Anterior cingulate cortex (tissue), 58 donors: ENCODE data around the gene MATN4.
A peak's percentile ranks its signal among the peaks of the same experiment; 100 is the strongest.

Source experiments
- DNase-seq, 58 donors: peaks; one replicate each; lab custom pipeline; 2025; lab: John Stamatoyannopoulos, UW

MATN4 gene

GRCh38 chr20:45294659-45295058 lies 13.4 kb downstream of the MATN4 start:
- DNase-seq, result no peak

DNA sequence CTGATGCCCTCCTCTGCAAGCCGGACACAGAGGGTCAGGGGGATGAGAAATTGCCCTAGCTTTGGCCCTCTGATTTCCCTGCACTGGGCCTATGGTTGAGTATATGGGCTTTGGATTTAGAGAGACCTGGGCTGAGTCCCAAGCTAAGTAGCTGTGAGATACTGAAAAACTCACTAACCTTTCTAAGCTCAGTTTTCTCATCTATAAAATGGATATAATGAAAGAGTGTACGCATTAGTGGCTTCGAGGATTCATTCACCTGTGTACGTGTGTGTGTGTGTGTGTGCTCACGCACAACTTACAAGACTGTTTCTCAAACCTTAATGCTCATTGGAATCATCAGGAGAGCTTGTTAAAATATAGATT lies 14.1 kb downstream of the MATN4 start:
- DNase-seq, result no peak

- peak in 51 of 58 donors; percentile 5 to 83 (median 42) for DNase-seq
Observed at GRCh38 chr20:45293041-45294002, 14.8 kb downstream of the MATN4 start.

- DNase-seq, result no peak
Observed at GRCh38 chr20:45292343-45292742, 15.8 kb downstream of the MATN4 start.

- no peak for DNase-seq
Observed at GRCh38 chr20:45291526-45291925, 16.6 kb downstream of the MATN4 start.

DNA sequence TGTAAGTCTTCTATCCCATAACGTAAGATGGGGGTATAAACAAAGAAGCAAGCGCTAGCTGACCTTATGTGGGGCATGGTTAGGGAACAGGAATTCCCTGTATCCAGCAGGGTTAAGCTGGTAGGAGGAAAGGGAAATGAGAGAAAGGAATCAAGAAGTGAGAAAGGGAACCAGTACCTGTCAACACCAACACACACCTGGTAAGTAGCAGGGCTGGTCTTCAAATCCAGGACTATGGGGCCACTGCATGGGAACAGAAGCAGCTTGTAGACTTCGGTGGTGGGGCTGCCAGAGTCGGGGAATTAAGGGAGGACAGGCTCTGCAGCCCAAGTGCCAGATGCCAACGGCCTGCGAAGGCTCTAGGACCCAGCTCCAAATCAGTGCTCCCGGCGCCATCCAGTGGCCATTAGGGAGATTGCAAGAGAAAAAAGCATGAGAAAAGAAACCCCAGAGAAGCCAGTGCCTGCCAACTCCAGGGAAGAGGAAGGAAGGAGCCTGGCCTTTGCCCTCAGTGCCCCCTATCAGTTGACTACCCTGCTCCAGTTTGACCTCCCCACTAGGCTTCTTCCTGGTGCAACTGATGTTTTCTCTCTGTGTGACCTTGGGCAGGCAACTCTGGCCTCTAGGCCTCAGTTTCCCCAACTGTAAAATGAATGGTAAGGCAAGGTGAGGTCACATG lies 17.3 kb downstream of the MATN4 start:
- peak in 55 of 58 donors; percentile 8 to 84 (median 53) for DNase-seq

GRCh38 chr20:45289942-45290676 lies 18.0 kb downstream of the MATN4 start:
- DNase-seq, result no peak

DNA sequence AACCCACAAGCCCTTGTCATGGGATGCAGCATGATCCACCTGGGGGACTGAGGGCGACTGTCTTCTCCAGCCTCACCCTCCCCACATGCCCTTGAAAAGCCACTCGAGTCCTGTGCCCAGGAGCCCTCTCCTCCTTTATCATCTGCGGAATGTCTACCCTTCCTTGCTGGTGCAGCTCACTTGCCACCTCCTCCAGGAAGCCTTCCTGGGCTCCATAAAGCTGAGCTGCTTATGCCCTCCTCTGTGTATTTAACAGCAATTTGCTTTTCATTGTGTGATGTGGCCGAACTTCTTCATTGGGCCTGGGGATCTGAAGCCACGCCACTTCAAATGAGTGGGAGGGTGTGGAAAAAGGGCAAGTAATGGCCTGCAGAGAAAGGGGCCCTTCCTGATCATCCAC lies 19.2 kb downstream of the MATN4 start:
- DNase-seq, result no peak

GRCh38 chr20:45288376-45288775 lies 19.7 kb downstream of the MATN4 start:
- DNase-seq, result no peak

DNA sequence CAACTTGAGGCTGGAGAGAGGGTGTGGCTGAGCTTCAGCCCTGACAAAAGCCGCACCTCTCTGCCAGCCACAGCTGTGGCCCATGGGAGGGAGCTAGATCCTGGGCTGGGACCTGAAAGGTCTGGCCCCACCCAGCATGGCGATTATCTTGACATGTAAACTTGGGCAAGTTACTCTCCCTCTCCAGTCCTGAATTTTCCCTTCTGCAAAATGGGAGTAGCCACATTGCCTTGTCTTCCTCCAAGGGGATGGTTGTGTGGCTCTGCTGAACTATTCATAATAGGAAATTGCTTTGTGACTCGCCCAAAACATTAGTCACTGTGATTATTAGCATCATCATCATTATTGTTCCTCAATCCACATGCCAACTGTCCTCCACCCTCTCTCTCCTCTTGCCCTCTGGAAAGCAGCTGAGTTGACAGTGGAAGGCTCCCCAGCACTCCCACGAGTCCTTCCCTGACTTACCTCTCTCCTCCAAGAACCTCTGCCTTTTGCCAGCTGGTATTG lies 24.5 kb downstream of the MATN4 start:
- DNase-seq, result no peak

- DNase-seq, result no peak
Observed at GRCh38 chr20:45282700-45283550, 25.2 kb downstream of the MATN4 start.

GRCh38 chr20:45279992-45280391 lies 28.1 kb downstream of the MATN4 start:
- no peak for DNase-seq

GRCh38 chr20:45275338-45275737 lies 32.8 kb downstream of the MATN4 start:
- DNase-seq, result no peak

DNA sequence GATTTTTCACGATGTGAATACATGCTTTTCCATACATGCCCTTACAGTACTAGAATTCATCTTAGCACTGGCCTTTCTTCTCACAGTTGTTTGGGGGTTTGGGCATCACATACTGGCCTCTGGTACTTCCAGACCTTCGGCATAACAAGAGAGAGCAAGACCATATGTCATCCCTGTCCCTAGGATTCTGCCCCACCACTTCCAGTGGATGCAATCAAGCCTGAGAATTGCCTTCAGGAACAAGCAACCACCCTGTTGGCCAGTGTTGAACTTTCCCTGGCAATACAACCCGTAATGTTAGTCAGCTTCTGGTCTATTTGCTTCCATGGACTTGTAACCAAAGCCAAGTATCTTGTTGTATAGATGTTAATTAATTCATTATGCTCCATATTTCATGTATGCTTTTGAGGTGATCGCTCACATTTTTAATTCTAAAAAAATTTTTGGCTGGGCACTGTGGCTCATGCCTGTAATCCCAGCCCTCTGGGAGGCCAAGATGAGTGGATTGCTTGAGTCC lies 38.3 kb downstream of the MATN4 start:
- DNase-seq, result no peak

- no peak for DNase-seq
Observed at GRCh38 chr20:45269056-45269455, 39.0 kb downstream of the MATN4 start.

- DNase-seq, result no peak
Observed at GRCh38 chr20:45268531-45268930, 39.6 kb downstream of the MATN4 start.

GRCh38 chr20:45266977-45267376 lies 41.1 kb downstream of the MATN4 start:
- no peak for DNase-seq

DNA sequence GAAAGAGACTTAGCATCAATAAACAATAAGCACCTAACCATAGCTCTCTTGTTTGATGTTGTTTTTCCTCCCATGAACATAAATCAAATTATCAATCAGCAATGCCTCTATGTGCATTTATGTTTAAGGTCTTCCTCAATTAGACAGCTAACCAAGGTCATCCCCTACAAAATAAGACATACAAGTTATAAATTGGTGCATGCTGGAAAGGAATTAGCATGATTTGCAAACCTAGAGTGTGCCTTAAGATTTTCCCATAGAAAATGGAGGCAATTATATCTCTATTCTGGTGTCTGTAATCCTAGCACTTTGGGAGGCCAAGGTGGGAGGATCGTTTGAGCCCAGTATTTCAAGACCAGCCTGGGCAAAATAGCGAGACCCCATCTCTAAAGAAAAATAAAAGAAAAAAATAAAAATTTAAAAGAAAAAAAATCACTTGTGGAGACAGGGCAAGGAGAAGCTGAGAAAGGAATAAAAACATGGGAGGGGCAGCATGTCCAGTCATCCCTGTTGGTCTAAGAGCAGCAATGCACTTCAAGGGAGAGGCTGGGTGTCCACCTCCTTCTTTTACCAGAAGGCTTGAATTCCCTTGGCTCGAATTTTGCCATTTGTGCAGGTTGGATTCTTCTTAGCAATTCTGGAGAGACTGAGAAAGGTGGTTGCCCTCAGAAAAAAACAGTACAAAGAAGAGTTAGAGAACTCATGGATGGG lies 44.4 kb downstream of the MATN4 start:
- no peak for DNase-seq

DNA sequence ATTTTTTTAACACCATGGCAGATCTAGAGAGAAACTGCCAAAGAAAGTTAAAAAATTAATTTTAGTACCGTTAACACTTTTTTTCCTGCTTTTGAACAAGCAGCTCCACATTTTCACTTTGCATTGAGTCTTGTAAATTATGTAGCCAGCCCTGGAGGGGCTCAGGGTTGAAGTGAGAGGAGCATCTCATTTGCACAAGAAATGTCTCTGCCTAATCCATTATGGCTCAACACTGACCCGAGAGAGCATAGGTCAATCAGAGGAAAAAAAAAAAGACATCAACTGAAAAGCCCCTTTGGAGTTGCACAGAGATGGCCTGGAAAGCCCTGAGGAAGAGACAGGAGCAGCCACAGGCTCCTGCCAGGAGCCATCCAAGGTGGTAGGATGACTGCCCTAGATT lies 49.4 kb downstream of the MATN4 start:
- no peak for DNase-seq
